GM21529 (cell line): ENCODE results near the gene RAD9A.

Experiments
- ATAC-seq: cut with Tn5 transposase; IDR thresholded peaks from one replicate; pipeline ENCODE4 v1.9.1; 2021; ENCODE audit not compliant: unreplicated experiment

The RAD9A gene

GRCh38 chr11:67407688-67408163, 15.9 kb downstream of the RAD9A start:
- ATAC-seq, result no peak

- ATAC-seq, result no peak
Observed at GRCh38 chr11:67408437-67409200, 16.8 kb downstream of the RAD9A start.

DNA sequence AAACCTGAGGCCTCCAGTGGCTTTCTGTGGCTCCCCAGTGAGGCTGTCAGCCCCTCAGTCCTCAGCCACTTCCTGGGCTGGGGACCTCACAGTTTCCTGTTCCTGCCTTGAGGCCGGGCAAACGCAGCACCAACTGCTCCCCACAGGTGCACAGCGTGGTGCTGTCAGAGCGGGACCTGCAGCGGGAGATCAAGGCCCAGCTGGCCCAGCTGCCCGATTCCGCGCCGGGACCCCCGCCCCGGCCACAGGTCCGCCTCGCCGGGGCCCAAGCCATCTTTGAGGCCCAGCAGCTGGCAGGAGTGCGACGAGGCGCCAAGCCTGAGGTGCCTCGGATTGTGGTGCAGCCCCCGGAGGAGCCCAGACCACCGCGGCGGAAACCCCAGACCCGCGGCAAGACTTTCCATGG, 17.5 kb downstream of the RAD9A start:
- peak; percentile 57 for ATAC-seq

DNA sequence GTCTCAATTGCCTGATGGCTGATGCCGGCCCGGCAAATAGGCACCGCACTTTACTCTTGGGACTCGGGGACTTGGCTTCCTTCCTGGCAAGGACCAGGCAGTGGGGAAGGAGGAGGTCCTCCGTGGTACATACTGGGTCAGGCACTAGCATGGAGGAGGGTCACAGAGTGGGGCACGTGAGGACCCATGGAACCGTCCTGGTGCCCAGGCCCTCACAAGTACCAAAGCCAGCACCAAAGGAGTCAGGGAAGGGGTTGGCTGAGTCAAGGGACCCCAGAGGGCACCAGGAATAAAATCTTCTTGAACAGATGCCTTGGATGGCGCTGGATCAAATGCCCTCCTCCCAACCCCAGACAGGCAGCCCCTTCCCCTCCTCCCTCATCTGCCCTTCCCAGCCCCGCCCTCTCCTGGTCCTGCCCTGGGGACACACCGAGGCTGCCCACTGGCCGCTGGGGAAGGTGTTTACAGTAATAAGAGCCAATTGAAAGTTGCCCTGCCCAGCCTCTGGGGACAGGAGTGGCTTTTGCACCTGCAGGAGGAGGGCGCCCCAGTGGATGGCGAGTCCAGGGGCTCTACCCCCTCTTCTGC, 18.1 kb downstream of the RAD9A start:
- no peak for ATAC-seq

GRCh38 chr11:67410369-67410831, 18.6 kb downstream of the RAD9A start:
- no peak for ATAC-seq

GRCh38 chr11:67410984-67411784, 19.4 kb downstream of the RAD9A start:
- ATAC-seq, result no peak

DNA sequence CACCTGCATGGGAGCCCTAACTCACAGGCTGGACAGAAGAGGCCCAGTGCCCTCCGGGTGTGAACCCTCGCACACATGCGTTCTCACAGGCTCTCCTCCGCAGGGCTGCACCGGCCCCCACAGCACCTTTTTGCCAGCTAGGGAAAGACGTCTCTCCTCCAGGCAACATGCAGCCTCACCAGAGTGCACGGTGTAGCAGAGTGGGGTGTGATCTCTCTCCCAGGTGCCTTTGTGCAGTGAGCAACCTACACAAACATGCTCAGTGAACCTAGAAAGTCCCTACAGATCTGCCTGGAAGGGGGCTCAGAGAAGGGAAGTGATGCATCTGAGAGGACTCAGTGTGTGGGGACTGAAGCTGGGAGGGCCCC, 20.0 kb downstream of the RAD9A start:
- no peak for ATAC-seq

DNA sequence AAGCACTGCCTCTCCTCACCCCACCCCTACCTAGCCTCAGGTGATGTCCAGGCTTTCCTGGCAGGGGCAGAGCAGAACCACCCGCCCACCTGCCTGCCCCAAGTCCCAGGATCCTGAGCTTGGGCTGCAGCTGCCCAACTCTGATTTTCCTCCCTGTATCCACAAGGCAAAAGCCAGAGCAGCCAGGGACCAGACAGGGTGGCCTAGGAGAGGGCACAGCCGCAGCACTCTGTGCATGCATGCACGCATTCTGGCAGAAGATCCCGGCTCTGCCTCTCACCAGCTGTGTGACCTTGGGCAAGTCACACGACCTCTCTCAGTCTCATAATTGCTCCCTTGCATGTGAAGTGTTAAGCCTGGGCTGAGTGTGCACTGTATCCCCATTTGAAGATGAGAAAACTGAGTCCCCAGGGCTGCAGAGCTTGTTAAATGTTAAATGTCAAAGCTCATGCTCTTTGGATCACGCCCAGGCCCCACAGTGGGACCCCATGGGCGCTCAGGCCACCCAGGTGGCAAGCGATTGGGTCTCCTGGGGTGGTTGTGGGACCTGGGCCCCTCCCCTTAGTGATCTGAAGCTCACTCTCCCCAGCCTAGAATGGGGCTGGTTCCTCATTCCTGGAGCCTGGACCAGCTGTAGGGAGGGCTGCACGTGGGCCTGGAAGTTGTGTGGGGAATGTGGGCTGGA, 20.9 kb downstream of the RAD9A start:
- no peak for ATAC-seq

DNA sequence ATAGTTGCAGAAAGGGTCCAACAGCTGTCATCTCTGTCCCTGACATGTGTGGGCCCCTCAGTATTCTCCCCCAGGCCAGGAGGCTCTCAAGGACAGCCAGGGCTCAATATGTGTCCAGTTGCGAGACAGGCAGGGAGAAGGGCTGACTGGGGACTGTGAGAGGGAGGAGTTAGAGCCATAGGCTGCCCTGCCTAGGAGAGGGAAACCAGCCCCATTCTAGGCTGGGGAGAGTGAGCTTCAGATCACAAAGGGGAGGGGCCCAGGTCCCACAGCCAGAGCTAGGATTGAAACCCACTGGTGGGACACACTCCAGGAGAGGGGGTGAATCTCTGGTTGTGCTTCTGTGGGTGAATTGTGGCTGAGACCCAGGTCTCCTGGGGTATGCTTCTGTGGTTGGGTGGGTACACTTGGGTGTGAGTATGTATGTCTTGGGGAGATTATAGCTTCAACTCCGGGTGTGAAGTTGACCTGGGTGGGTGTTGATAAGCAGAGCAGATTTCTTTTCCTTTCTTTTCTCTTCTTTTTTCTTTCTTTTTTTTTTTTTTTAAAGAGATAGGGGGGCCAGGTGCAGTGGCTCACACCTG, 21.6 kb downstream of the RAD9A start:
- no peak for ATAC-seq

DNA sequence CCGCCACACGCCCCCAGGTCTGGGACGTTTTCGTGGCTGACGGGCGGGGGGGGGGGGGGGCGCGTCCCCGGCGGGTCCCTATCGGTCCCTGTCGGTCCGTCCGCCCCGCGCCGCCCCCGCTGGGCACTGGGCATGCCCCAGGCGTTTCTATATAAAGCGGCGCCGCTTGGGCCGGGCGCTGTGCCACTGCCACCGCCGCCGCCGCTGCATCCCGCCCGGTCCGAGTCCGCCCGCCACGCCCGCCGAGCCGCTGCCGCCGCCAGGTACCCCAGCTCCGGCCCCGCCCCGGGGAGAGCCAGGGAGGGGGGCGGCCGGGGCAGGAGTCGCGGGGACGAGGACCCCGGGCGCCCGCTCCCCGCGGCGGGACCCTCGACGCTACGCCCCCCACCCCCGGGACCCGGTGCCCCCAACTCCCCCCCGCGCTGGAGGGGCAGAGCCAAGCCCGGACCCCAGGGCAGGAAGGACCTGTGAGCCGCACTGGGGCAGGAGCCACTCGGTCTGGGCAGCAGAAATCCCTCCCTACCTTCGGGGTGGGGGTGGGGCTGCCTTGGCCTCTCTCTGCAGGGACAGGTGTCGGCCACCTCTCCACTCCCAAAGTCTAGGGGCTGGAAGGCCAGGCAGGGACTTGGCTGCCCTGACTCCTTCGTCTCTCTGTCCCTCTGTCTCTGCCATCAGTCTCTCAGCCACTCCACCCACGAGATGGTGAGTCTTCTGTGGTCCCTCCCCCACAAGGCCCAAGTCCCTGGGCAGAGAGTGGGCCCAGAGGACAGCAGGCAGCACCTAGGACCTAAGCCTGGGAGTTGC, 23.9 kb downstream of the RAD9A start, which contains the start of gene CARNS1:
TSS of gene CARNS1 (plus strand) at position 178 of the 804 bp plus-strand sequence. CDS start at position 700, 522 bp downstream.
- ATAC-seq, result no peak

GRCh38 chr11:67416416-67417335, 24.9 kb downstream of the RAD9A start:
- ATAC-seq, result no peak

DNA sequence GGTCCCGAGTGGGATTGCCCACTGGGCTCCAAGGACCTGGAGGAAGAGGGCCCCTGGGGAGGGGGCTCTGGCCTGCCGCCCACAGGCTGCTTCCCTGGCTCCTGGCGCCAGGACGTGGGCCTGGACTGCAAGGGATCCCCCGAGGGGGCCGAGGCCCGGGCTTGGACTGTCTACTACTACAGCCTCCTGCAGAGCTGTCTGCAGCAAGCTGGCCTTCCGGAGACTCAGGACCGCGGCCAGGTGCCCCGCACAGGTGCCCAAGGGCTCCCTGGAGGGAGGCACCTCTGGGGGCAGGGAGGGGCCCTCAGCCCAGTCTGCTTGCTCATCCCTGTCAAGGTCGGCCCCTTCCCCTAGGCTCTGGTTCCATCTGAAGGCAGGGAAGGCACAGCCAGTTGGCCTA, 25.6 kb downstream of the RAD9A start:
- no peak for ATAC-seq

DNA sequence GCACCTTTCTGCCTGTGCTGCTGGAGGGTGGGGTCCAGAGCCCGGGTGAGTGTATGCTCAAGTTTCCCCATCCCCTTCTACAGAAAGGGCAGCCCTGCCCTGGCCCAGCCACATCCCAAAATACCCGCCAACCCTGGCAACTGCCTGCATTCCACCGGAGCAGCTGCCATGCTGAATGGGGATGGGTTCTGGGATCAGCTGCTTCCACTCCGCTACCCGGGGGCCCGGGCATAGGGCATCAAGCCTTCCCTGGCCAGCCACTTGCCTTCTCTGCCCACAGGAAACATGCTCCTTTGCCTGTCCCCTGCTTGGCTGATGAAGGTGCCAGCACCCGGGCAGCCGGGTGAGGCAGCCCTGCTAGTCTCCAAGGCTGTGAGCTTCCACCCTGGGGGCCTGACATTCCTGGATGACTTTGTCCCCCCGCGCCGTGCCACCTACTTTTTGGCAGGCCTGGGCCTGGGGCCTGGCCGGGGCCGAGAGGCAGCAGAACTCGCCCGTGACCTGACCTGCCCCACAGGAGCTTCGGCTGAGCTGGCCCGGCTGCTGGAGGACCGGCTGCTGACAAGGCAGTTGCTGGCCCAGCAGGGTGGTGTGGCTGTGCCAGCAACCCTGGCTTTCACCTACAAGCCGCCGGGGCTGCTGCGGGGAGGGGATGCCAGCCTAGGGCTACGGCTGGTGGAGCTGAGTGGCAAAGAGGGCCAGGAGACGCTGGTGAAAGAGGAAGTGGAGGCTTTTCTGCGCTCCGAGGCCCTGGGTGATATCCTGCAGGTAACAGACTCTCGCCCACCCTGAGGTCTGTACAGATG, 26.9 kb downstream of the RAD9A start:
- ATAC-seq, result no peak

- ATAC-seq, result no peak
Observed at GRCh38 chr11:67419325-67420049, 27.7 kb downstream of the RAD9A start.

- ATAC-seq, result no peak
Observed at GRCh38 chr11:67420147-67420645, 28.4 kb downstream of the RAD9A start.

- ATAC-seq, result peak; percentile 90
Observed at GRCh38 chr11:67420646-67421429, 29.1 kb downstream of the RAD9A start.
